CD4-positive, alpha-beta T cell treated with Interferon alpha-2 for 1 hour (primary cell): Measurements from ENCODE around the gene MCAT.

ENCODE experiments used
- DNase-seq, 2 donors: peaks; one replicate each; pipeline ENCODE4 v3.0.0-alpha.2; 2020 to 2022

Gene MCAT

DNA sequence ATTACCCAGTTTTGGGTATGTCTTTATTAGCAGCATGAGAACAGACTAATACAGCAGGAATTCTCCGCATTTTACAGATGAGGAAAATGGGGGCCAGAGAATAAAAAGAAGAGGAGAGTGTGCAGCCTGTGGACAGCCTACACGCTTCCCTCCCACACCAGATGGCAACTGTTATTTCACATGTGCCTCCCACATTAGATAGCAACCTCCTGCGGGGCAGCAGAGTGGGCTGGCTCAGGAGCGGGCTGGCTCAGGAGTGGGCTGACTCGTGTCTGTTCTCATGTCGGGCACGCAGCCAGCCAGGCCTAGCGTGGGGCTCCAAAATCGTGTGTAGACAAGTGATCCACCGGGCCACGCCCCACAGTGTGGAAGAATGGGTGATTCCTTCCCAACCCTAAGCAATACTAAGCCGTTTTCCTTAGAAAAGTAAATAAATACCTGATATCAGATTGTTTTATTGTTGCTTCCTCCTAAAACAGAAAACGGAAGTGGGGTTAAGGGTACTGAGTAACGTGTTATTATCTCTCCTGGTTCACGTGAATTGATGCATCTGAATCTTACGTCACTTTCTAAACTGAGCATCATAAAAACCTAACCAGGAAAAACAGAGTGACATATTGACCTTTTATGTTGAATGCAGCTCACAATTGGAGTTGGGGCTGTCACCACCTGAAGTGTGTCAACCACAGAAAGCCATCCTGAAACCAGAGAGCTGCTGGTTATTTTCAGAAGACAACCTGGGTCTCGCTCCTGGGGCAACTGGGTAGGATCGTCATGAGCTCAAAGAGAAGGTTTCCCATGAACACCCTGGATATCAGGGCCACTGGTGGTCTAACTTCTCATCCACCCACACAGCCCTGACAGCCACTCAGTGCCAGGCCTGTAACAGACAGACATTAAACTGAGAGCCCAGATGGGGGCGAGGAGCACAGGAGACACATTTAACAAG is 57.3 kb downstream of the MCAT start:
- DNase-seq = peak in 1 of 2 donors; percentile 39
